HepG2 (cell line): ENCODE measurements around the gene STK36. TPM values are rescaled to one million over a fixed set of nuclear protein-coding genes. Genes with fewer than 3 reads are reported as not detected.

Experiments used
- AKNA ChIP-seq: sonication (generic); formaldehyde crosslinking; IDR thresholded peaks from 2 replicates; pipeline ENCODE4 v1.4.0; 2020; ENCODE audit warnings: missing genetic modification reagents, borderline replicate concordance
- ATF3 ChIP-seq: sonication (generic); formaldehyde crosslinking; IDR thresholded peaks from 2 replicates; pipeline ENCODE4 v1.4.0; 2020; ENCODE audit warnings: missing genetic modification reagents
- HBP1 ChIP-seq: IDR thresholded peaks from 2 replicates; pipeline ENCODE4 v1.6.1; 2016; ENCODE audit warnings: low read depth, control low read depth
- NFKBIZ ChIP-seq: IDR thresholded peaks from 2 replicates; pipeline ENCODE4 v1.6.1; 2018; ENCODE audit warnings: missing genetic modification reagents, missing compliant biosample characterization
- SNAPC2 ChIP-seq: sonication (generic); formaldehyde crosslinking; IDR thresholded peaks from 2 replicates; pipeline ENCODE4 v1.8.1; 2022; ENCODE audit warnings: mild to moderate bottlenecking, missing genetic modification reagents
- SNAPC4 ChIP-seq: sonication (generic); formaldehyde crosslinking; IDR thresholded peaks from 2 replicates; pipeline ENCODE4 v1.4.0; 2020; ENCODE audit warnings: mild to moderate bottlenecking, missing genetic modification reagents
- ZFP37 ChIP-seq: sonication (generic); formaldehyde crosslinking; IDR thresholded peaks from 2 replicates; pipeline ENCODE4 v1.4.0; 2020; ENCODE audit warnings: missing genetic modification reagents, borderline replicate concordance
- ZFP41 ChIP-seq: sonication (generic); formaldehyde crosslinking; IDR thresholded peaks from 2 replicates; pipeline ENCODE4 v1.4.0; 2020; ENCODE audit warnings: mild to moderate bottlenecking, missing genetic modification reagents, borderline replicate concordance
- ZNF10 ChIP-seq: sonication (generic); formaldehyde crosslinking; IDR thresholded peaks from 2 replicates; pipeline ENCODE4 v1.4.0; 2020; ENCODE audit warnings: mild to moderate bottlenecking, low read depth, missing genetic modification reagents, borderline replicate concordance
- ZNF207 ChIP-seq: fragments of 450-650 bp; IDR thresholded peaks from 2 replicates; pipeline ENCODE4 v1.6.1; 2016; ENCODE audit warnings: antibody characterized with exemption, borderline replicate concordance
- ZNF331 ChIP-seq: sonication (generic); formaldehyde crosslinking; IDR thresholded peaks from 2 replicates; pipeline ENCODE4 v1.4.0; 2020; ENCODE audit warnings: missing genetic modification reagents
- ZNF510 ChIP-seq: sonication (generic); formaldehyde crosslinking; IDR thresholded peaks from 2 replicates; pipeline ENCODE4 v1.4.0; 2020; ENCODE audit warnings: low read depth, mild to moderate bottlenecking, missing genetic modification reagents
- ZNF574 ChIP-seq: sonication (generic); formaldehyde crosslinking; IDR thresholded peaks from 2 replicates; pipeline ENCODE4 v1.4.0; 2020; ENCODE audit warnings: missing genetic modification reagents
- polyA plus RNA-seq, 8 experiments: library from polyadenylated mRNA; depleted of rRNA in 3 of 8; stranded (reverse) in 7 of 8; unstranded in 1 of 8; fragments of >200 nt; fragmentation: Illumina TruSeq in 4 of 8; extraction: Trizol in 4 of 8; gene quantifications; 2 replicates each; pipeline versions ENCODE4 v1.2.1 to v1.2.3, GENCODE V29; 2011 to 2016; ENCODE audit warnings: low read depth in 4 of 8, missing spikeins in 1 of 8, mixed read lengths in 1 of 8; ENCODE audit not compliant: insufficient read depth in 1 of 8
- total RNA-seq, 5 experiments: library from RNA; depleted of rRNA; stranded (reverse); fragments of >200 nt; fragmentation: Illumina TruSeq; extraction: Trizol; gene quantifications; 2 replicates each; pipeline ENCODE4 v1.2.3, GENCODE V29; 2016; ENCODE audit warnings: low read depth in 1 of 5

Gene STK36
- total and polyA plus RNA-seq, 2 of the 13 experiments (the other 11 are each of a cell fraction or from before 2014, with no cell fraction given) = 45.9 to 83.5 TPM

GRCh38 chr2:218671654-218672566 lies at the start of gene STK36, which contains the start of gene RNF25 (continued):
- TF ChIP-seq SNAPC4 (CRISPR knock-in tag) (no peak), ATF3 (no peak), ZNF207 (no peak), ZFP41 (peak; percentile 41; the same call in 1 of the 2 replicates), AKNA (CRISPR knock-in tag) (no peak), HBP1 (peak; percentile 57), NFKBIZ (CRISPR knock-in tag) (no peak; the same call in 1 of the 2 replicates), ZNF510 (no peak), ZNF574 (CRISPR knock-in tag) (peak; percentile 99), ZNF10 (no peak), ZNF331 (CRISPR knock-in tag) (no peak), ZFP37 (0 out of 2 replicates have a peak, but pooled peaks have one; percentile 72), SNAPC2 (peak; percentile 77)
